GM12878 (cell line): ENCODE measurements around the gene DPH6. TPM values are rescaled to one million over a fixed set of nuclear protein-coding genes. Genes with fewer than 3 reads are reported as not detected.

ENCODE experiments used
- ATAC-seq: fragments of 200-7000 bp; cut with Tn5 transposase; 3 replicates; pipeline ENCODE4 v1.9.1; 2020; ENCODE audit warnings: mild to moderate bottlenecking, moderate library complexity
- BruUV-seq: library from RNA; stranded (reverse); fragments of 400-500 nt; replicated peaks from 2 replicates; lab custom pipeline; 2021; lab: Mats Ljungman, UMichigan
- CTCF ChIA-PET: fragments of 300-600 bp; sonication (Branson Sonifier 250); formaldehyde crosslinking; extraction: SDS; loops from one replicate; lab custom pipeline; 2021; ENCODE audit warnings: inconsistent platforms; lab: Yijun Ruan, JAX
- POLR2A ChIA-PET: fragments of 350-600 bp; formaldehyde crosslinking; extraction: SDS; loops from one replicate; lab custom pipeline; 2021; ENCODE audit warnings: inconsistent platforms; lab: Charles Lee
- RAD21 ChIA-PET: fragments of 300-600 bp; sonication (Branson Sonifier 250); formaldehyde crosslinking; loops from one replicate; lab custom pipeline; 2023; ENCODE audit warnings: antibody characterized with exemption; ENCODE audit not compliant: unreplicated experiment; lab: Charles Lee
- SMC1A ChIA-PET: fragments of 300-600 bp; sonication (Branson Sonifier 250); formaldehyde crosslinking; loops from one replicate; lab custom pipeline; 2023; ENCODE audit not compliant: unreplicated experiment, uncharacterized antibody; lab: Charles Lee
- DNase-seq: peaks from one replicate; pipeline ENCODE4 v3.0.0-alpha.2; 2011; ENCODE audit warnings: low read depth, low spot score
- FAIRE-seq: peaks from 3 replicates; lab custom pipeline; 2011; peaks lifted over from hg19 to GRCh38; lab: Jason Lieb, UNC
- H2AFZ ChIP-seq: 2 replicates; pipeline ENCODE4 v1.6.0; 2011; ENCODE audit warnings: low read depth, low read length, control low read depth; ENCODE audit not compliant: control insufficient read depth
- H3K27ac ChIP-seq: 2 replicates; pipeline ENCODE4 v1.5.1; 2011; ENCODE audit warnings: control low read depth; ENCODE audit not compliant: control insufficient read depth, insufficient read depth
- H3K27me3 ChIP-seq, 2 experiments: replicated peaks in 1 of 2; 2 replicates each; pipeline versions ENCODE4 v1.6.0 to v1.6.1; 2011; ENCODE audit warnings: low read length in 1 of 2; ENCODE audit not compliant: control insufficient read depth in 2 of 2, insufficient read depth in 2 of 2
- H3K36me3 ChIP-seq, 2 experiments: 2 replicates each; pipeline ENCODE4 v1.5.1; 2011; ENCODE audit warnings: low read length in 1 of 2; ENCODE audit not compliant: control insufficient read depth in 2 of 2, insufficient read depth in 2 of 2
- H3K4me1 ChIP-seq: 2 replicates; pipeline ENCODE4 v1.6.1; 2011; ENCODE audit warnings: mild to moderate bottlenecking, low read length, moderate library complexity, mixed read lengths; ENCODE audit not compliant: control insufficient read depth, insufficient read depth
- H3K4me2 ChIP-seq: 2 replicates; pipeline ENCODE4 v1.6.0; 2011; ENCODE audit warnings: control low read depth; ENCODE audit not compliant: control insufficient read depth, insufficient read depth
- H3K4me3 ChIP-seq: fragments of 200-600 bp; sonication (generic); 2 replicates; pipeline ENCODE4 v1.5.1; 2016
- H3K79me2 ChIP-seq: 2 replicates; pipeline ENCODE4 v1.6.0; 2011; ENCODE audit warnings: low read length; ENCODE audit not compliant: control insufficient read depth, insufficient read depth
- H3K9ac ChIP-seq: 2 replicates; pipeline ENCODE4 v1.8.0; 2011; ENCODE audit warnings: low read length, control low read depth, mixed read lengths; ENCODE audit not compliant: control insufficient read depth, insufficient read depth
- H3K9me3 ChIP-seq: replicated peaks from 3 replicates; pipeline ENCODE4 v1.5.1; 2011; ENCODE audit warnings: mild to moderate bottlenecking, low read length; ENCODE audit not compliant: control insufficient read depth, insufficient read depth
- H4K20me1 ChIP-seq: 2 replicates; pipeline ENCODE4 v1.6.0; 2011; ENCODE audit not compliant: control insufficient read depth, insufficient read depth
- CREM ChIP-seq: IDR thresholded peaks from 2 replicates; pipeline ENCODE4 v1.6.1; 2014; ENCODE audit warnings: antibody characterized with exemption, low read depth
- NFIC ChIP-seq: IDR thresholded peaks from 2 replicates; pipeline ENCODE4 v1.6.1; 2012; ENCODE audit warnings: low read depth, mild to moderate bottlenecking, inconsistent platforms, low read length, moderate library complexity
- RAD51 ChIP-seq: fragments of 450-650 bp; IDR thresholded peaks from 2 replicates; pipeline ENCODE4 v1.6.1; 2016; ENCODE audit warnings: moderate library complexity, mild to moderate bottlenecking, inconsistent platforms
- ZNF217 ChIP-seq: fragments of 450-650 bp; IDR thresholded peaks from 2 replicates; pipeline ENCODE4 v1.6.1; 2017; ENCODE audit warnings: antibody characterized with exemption, mild to moderate bottlenecking
- WGBS: methylation state at CpG from one replicate; pipeline ENCODE4 v1.1.6; 2016; ENCODE audit warnings: low lambda C conversion rate; ENCODE audit not compliant: insufficient replicate concordance, insufficient coverage; ENCODE audit errors: missing lambda C conversion rate; 5-methylcytosine and 5-hydroxymethylcytosine counted together
- in situ Hi-C: fragments of 300-500 bp; cut with MboI; formaldehyde crosslinking; loops from 9 replicates; pipeline ENCODE4 v1.14.3; 2018; ENCODE audit warnings: mixed read lengths
- intact Hi-C: fragments of 100-400 bp; cut with micrococcal nuclease; formaldehyde crosslinking; loops from one replicate; pipeline ENCODE4 v1.14.2; 2022; ENCODE audit not compliant: unreplicated experiment
- polyA plus RNA-seq, 11 experiments: library from polyadenylated mRNA; depleted of rRNA in 4 of 11; unstranded in 6 of 11; stranded (reverse) in 5 of 11; fragments of >200 nt; fragmentation: Nextera tagmentation in 4 of 11; fragmentation: Illumina TruSeq in 1 of 11; extraction: Ambion mirVana in 4 of 11; extraction: Trizol in 1 of 11; gene quantifications; 1 replicate in 1 of 11; 2 replicates in 10 of 11; pipeline versions ENCODE4 v1.2.1 to v1.2.3, GENCODE V29; 2011 to 2016; ENCODE audit warnings: inconsistent platforms in 2 of 11, missing spikeins in 2 of 11, low read depth in 1 of 11
- total RNA-seq, 4 experiments: library from RNA; depleted of rRNA in 3 of 4; stranded (reverse); fragments of >200 nt in 3 of 4; fragmentation: Illumina TruSeq in 1 of 4; extraction: Trizol in 1 of 4; gene quantifications; 2 replicates each; pipeline versions ENCODE4 v1.2.1 to v1.2.3, GENCODE V29; 2013 to 2021
- TF ChIP-seq, protein P1 (sequence below): fragments of 450-650 bp; IDR thresholded peaks from 2 replicates; pipeline ENCODE4 v1.6.1; 2017; ENCODE audit warnings: borderline replicate concordance
- TF ChIP-seq, protein P2 (sequence below): fragments of 450-650 bp; IDR thresholded peaks from 2 replicates; pipeline ENCODE4 v1.6.1; 2016; ENCODE audit warnings: mild to moderate bottlenecking, moderate library complexity, borderline replicate concordance

The DPH6 gene
- total and polyA plus RNA-seq, 10 of the 15 experiments (the other 5 are each of a cell fraction or from before 2014, with no cell fraction given) = 9.0 to 68.5 (median 17.1) TPM

DNA sequence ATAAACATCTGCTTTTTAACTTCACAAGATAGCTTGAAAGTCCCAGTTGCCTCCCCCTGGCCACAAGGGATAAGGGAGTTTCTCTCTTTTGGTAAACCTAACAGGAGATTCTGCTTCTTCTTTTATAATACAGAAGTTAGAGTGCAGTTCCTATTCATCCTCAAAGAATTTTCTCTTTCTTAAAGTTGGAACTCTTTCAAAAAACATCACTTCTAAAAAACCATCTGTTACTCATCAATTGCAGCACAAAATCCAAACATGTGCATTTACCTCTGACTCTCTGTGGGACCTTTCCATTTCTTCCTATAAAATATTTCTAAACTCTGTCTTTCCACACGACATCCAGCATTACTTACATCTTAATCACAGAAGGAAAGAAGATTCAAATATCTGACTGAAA, 5.1 kb downstream of the DPH6 start:
- TF ChIP-seq, protein P1, sequence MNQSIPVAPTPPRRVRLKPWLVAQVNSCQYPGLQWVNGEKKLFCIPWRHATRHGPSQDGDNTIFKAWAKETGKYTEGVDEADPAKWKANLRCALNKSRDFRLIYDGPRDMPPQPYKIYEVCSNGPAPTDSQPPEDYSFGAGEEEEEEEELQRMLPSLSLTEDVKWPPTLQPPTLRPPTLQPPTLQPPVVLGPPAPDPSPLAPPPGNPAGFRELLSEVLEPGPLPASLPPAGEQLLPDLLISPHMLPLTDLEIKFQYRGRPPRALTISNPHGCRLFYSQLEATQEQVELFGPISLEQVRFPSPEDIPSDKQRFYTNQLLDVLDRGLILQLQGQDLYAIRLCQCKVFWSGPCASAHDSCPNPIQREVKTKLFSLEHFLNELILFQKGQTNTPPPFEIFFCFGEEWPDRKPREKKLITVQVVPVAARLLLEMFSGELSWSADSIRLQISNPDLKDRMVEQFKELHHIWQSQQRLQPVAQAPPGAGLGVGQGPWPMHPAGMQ = no peak
- TF ChIP-seq RAD51 = no peak
- no peak for TF ChIP-seq NFIC
- TF ChIP-seq ZNF217 = no peak
- no peaks in the 10 kb centered on the region for H4K20me1 ChIP-seq
- no peaks in the 10 kb centered on the region for H3K4me1 ChIP-seq
- ChIA-PET SMC1A (no interaction called here), RAD21 (interaction anchor here (0.5 kb wide), 1 partner anchor 95 kb away, joined by 3 read pairs; no protein-coding TSS in a partner anchor), POLR2A (no interaction called here), CTCF (interaction anchor here (1.4 kb wide), 1 partner anchor 12 kb away, joined by 4 read pairs; no protein-coding TSS in a partner anchor)
- FAIRE-seq = no peak
- no peak overlapping the region for H2AFZ ChIP-seq
- H3K79me2 ChIP-seq = peaks cover 2% of the 10 kb centered on the region; the same call in 1 of the 2 replicates
- 87% methylated on average over 1 of the region's 1 CpG for WGBS
- in situ Hi-C loops (no loop called here), intact Hi-C loops (loop anchor here (10.0 kb wide), 1 partner anchor 546 kb away; no protein-coding TSS in a partner anchor)
- no peak for ATAC-seq
- H3K27me3 ChIP-seq = no peaks in the 10 kb centered on the region
- H3K4me2 ChIP-seq = no peak overlapping the region
- no peak overlapping the region for H3K4me3 ChIP-seq
- H3K27ac ChIP-seq = no peak overlapping the region
- 0 out of 4 replicates have a peak, but pooled peaks cover 0 to 2% of the 10 kb centered on the region in 2 experiments for H3K36me3 ChIP-seq
- H3K9me3 ChIP-seq = no peaks in the 10 kb centered on the region
- no peak overlapping the region for H3K9ac ChIP-seq
- no TSS peak for BruUV-seq
- DNase-seq = no peak

DNA sequence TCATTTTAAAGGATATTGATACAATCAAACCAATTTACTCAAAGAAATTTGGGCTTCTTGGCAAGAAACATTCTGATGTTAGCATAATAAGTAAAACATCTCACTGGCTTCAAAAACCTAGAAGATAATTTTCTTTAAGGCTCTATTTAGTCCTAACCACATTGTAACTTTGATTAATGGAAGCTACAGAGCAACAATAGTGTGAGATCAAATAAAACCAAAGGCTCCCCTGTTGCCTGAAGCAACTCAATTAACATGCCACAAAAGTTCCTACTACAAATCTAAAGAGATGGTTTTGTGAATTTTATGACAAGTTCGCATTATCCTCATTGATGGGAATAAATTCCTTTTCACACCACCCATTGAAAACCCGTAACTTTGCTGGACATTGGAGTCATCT, 5.9 kb downstream of the DPH6 start:
- no peak overlapping the region for H3K4me2 ChIP-seq
- ChIA-PET RAD21 (interaction anchor here (0.5 kb wide), 1 partner anchor 94 kb away, joined by 3 read pairs; no protein-coding TSS in a partner anchor), POLR2A (interaction anchor here (0.6 kb wide), 1 partner anchor 555 kb away, joined by 3 read pairs; no protein-coding TSS in a partner anchor)
- no peaks in the 10 kb centered on the region for H4K20me1 ChIP-seq
- H3K79me2 ChIP-seq = no peaks in the 10 kb centered on the region
- no peak overlapping the region for H3K27ac ChIP-seq
- 100% methylated on average over 2 of the region's 2 CpGs for WGBS
- 0 out of 4 replicates have a peak, but pooled peaks cover 0 to 2% of the 10 kb centered on the region in 2 experiments for H3K36me3 ChIP-seq
- DNase-seq = no peak
- intact Hi-C loops = loop anchor here (10.0 kb wide), 1 partner anchor 545 kb away; no protein-coding TSS in a partner anchor
- TF ChIP-seq, protein P2, sequence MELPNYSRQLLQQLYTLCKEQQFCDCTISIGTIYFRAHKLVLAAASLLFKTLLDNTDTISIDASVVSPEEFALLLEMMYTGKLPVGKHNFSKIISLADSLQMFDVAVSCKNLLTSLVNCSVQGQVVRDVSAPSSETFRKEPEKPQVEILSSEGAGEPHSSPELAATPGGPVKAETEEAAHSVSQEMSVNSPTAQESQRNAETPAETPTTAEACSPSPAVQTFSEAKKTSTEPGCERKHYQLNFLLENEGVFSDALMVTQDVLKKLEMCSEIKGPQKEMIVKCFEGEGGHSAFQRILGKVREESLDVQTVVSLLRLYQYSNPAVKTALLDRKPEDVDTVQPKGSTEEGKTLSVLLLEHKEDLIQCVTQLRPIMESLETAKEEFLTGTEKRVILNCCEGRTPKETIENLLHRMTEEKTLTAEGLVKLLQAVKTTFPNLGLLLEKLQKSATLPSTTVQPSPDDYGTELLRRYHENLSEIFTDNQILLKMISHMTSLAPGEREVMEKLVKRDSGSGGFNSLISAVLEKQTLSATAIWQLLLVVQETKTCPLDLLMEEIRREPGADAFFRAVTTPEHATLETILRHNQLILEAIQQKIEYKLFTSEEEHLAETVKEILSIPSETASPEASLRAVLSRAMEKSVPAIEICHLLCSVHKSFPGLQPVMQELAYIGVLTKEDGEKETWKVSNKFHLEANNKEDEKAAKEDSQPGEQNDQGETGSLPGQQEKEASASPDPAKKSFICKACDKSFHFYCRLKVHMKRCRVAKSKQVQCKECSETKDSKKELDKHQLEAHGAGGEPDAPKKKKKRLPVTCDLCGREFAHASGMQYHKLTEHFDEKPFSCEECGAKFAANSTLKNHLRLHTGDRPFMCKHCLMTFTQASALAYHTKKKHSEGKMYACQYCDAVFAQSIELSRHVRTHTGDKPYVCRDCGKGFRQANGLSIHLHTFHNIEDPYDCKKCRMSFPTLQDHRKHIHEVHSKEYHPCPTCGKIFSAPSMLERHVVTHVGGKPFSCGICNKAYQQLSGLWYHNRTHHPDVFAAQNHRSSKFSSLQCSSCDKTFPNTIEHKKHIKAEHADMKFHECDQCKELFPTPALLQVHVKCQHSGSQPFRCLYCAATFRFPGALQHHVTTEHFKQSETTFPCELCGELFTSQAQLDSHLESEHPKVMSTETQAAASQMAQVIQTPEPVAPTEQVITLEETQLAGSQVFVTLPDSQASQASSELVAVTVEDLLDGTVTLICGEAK = no peak
- no peak for TF ChIP-seq CREM
- TF ChIP-seq, all 136 proteins: peak for 0
- ChIA-PET CTCF (interaction anchor here (0.5 kb wide), 1 partner anchor 1477 kb away, joined by 3 read pairs; no protein-coding TSS in a partner anchor), SMC1A (no interaction called here)
- ATAC-seq (no peak), FAIRE-seq (no peak)
- no peaks in the 10 kb centered on the region for H3K9me3 ChIP-seq
- no peaks in the 10 kb centered on the region for H3K27me3 ChIP-seq
- no peak overlapping the region for H2AFZ ChIP-seq
- in situ Hi-C loops = no loop called here
- no peak overlapping the region for H3K9ac ChIP-seq
- H3K4me1 ChIP-seq = no peaks in the 10 kb centered on the region
- BruUV-seq = no TSS peak
- no peak overlapping the region for H3K4me3 ChIP-seq
